WI38 (cell line): Measurements from ENCODE around the gene PSME3IP1.

Experiments
- H3K4me3 ChIP-seq: 2 replicates; pipeline ENCODE4 v1.5.1; 2011; ENCODE audit warnings: low read depth, mild to moderate bottlenecking, control low read depth, low read length
- CTCF ChIP-seq: IDR thresholded peaks from 2 replicates; pipeline ENCODE4 v1.5.1; 2012; ENCODE audit warnings: low read depth, mild to moderate bottlenecking, control low read depth, low read length

Gene PSME3IP1

GRCh38 chr16:57134982-57135381 lies 50.9 kb downstream of the PSME3IP1 start:
- TF ChIP-seq CTCF = no peak

GRCh38 chr16:57133886-57134285 lies 52.0 kb downstream of the PSME3IP1 start:
- H3K4me3 ChIP-seq = no peak overlapping the region
- no peak for TF ChIP-seq CTCF

More at GRCh38 chr16:57134982-57135381, 50.9 kb downstream of the PSME3IP1 start:
- H3K4me3 ChIP-seq = no peak overlapping the region

GRCh38 chr16:57133031-57133430 lies 52.8 kb downstream of the PSME3IP1 start:
- no peak for TF ChIP-seq CTCF
- H3K4me3 ChIP-seq = no peak overlapping the region

GRCh38 chr16:57132470-57132869 lies 53.4 kb downstream of the PSME3IP1 start:
- H3K4me3 ChIP-seq = no peak overlapping the region
- no peak for TF ChIP-seq CTCF

GRCh38 chr16:57131351-57131970 lies 54.4 kb downstream of the PSME3IP1 start:
- no peak overlapping the region for H3K4me3 ChIP-seq
- no peak for TF ChIP-seq CTCF

GRCh38 chr16:57130950-57131321 lies 54.9 kb downstream of the PSME3IP1 start:
- no peak for TF ChIP-seq CTCF
- H3K4me3 ChIP-seq = no peak overlapping the region

- no peak overlapping the region for H3K4me3 ChIP-seq
- no peak for TF ChIP-seq CTCF
These were observed 57.0 kb downstream of the PSME3IP1 start for GRCh38 chr16:57128771-57129389.
